Immature natural killer cell (primary cell): ENCODE data around the gene NEURL2. TPM values are rescaled to one million over a fixed set of nuclear protein-coding genes. Genes with fewer than 3 reads are reported as not detected.
"Not testable (repeated sequence)": the region's sequence is repeated elsewhere in the genome, so short reads cannot be mapped to it uniquely, and the experiment has no call there.

Experiments
- DNase-seq, 3 donors: peaks; one replicate each; pipeline ENCODE4 v3.0.0; 2022; ENCODE audit warnings: mixed read lengths in 1 of 3
- H3K27ac Mint-ChIP-seq, 6 donors: one replicate each; pipeline ENCODE4 v1.8.0; 2020; ENCODE audit warnings: mixed read lengths in 6 of 6, mild to moderate bottlenecking in 5 of 6, inconsistent platforms in 4 of 6, moderate library complexity in 3 of 6
- H3K27me3 Mint-ChIP-seq, 3 donors: one replicate each; pipeline ENCODE4 v1.8.0; 2020 to 2021; ENCODE audit warnings: low read depth in 3 of 3, mild to moderate bottlenecking in 3 of 3, mixed read lengths in 3 of 3, moderate library complexity in 3 of 3, inconsistent platforms in 1 of 3
- H3K36me3 Mint-ChIP-seq, 3 donors: one replicate each; pipeline ENCODE4 v1.8.0; 2020; ENCODE audit warnings: mixed read lengths in 3 of 3, inconsistent platforms in 2 of 3, mild to moderate bottlenecking in 2 of 3
- H3K4me1 Mint-ChIP-seq, 2 donors: one replicate each; pipeline ENCODE4 v1.8.0; 2020; ENCODE audit warnings: inconsistent platforms in 2 of 2, mild to moderate bottlenecking in 2 of 2, mixed read lengths in 2 of 2, moderate library complexity in 1 of 2
- H3K4me3 Mint-ChIP-seq, 5 donors: one replicate each; pipeline ENCODE4 v1.8.0; 2020; ENCODE audit warnings: mild to moderate bottlenecking in 5 of 5, mixed read lengths in 5 of 5, inconsistent platforms in 3 of 5, moderate library complexity in 3 of 5
- H3K9me3 Mint-ChIP-seq, 6 donors: one replicate each; pipeline ENCODE4 v1.8.0; 2020; ENCODE audit warnings: mild to moderate bottlenecking in 6 of 6, mixed read lengths in 6 of 6, inconsistent platforms in 4 of 6, moderate library complexity in 3 of 6
- polyA plus RNA-seq, 3 donors: library from polyadenylated mRNA; unstranded; fragments of 300-500 nt; fragmentation: Illumina TruSeq; gene quantifications; one replicate each; pipeline ENCODE4 v1.2.3, GENCODE V29; 2021

NEURL2 gene
- 1 to 10 TPM in 2 of 3 donors, not detected in 1; 1.0 to 1.1 TPM for polyA plus RNA-seq

GRCh38 chr20:45890985-45891983 lies at the start of gene NEURL2, which contains the start of gene CTSA:
NEURL2 (minus strand) TSS chr20:45891208; CDS start chr20:45890991, 217 bp downstream.
CTSA (plus strand) TSS chr20:45891335; CDS start chr20:45891569, 234 bp downstream.
- peak within 1 kb of the TSS; percentile 62 to 85 (median 74) for H3K27ac Mint-ChIP-seq
- peak; percentile 81 to 82 (median 81) for DNase-seq
- H3K4me1 Mint-ChIP-seq: peaks cover 22 to 25% of the 10 kb centered on the region in 2 donors
- H3K4me3 Mint-ChIP-seq: peak within 1 kb of the TSS; percentile 89 to 93 (median 92)
- no peaks in the 10 kb centered on the region for H3K9me3 Mint-ChIP-seq
- peaks cover 5 to 7% (median 6%) of the 10 kb centered on the region in 3 donors for H3K36me3 Mint-ChIP-seq
- peaks cover 2 to 6% (median 3%) of the 10 kb centered on the region in 3 donors for H3K27me3 Mint-ChIP-seq

- Mint-ChIP-seq H3K9me3 (no peaks in the 10 kb centered on the region), H3K27ac (peak overlapping the region in 1 of 6 donors; percentile 34), H3K4me1 (peaks cover 42% of the 10 kb centered on the region in 2 donors), H3K36me3 (peaks cover 20 to 42% (median 21%) of the 10 kb centered on the region in 3 donors), H3K27me3 (peaks cover 0 to 7% (median 5%) of the 10 kb centered on the region in 3 donors), H3K4me3 (no peak overlapping the region)
- DNase-seq: no peak
These were observed 49.5 kb upstream of the NEURL2 start for GRCh38 chr20:45940469-45940868.

- peak overlapping the region in 2 of 6 donors; percentile 31 to 34 for H3K27ac Mint-ChIP-seq
- DNase-seq: no peak
- H3K4me3 Mint-ChIP-seq: no peak overlapping the region
- H3K9me3 Mint-ChIP-seq: no peaks in the 10 kb centered on the region
- peaks cover 4 to 9% (median 8%) of the 10 kb centered on the region in 3 donors for H3K27me3 Mint-ChIP-seq
- peaks cover 42% of the 10 kb centered on the region in 2 donors for H3K4me1 Mint-ChIP-seq
- peaks cover 20 to 41% (median 21%) of the 10 kb centered on the region in 3 donors for H3K36me3 Mint-ChIP-seq
These were observed 49.0 kb upstream of the NEURL2 start for GRCh38 chr20:45940053-45940452.

GRCh38 chr20:45938727-45939438 lies 47.9 kb upstream of the NEURL2 start:
- Mint-ChIP-seq H3K9me3 (no peaks in the 10 kb centered on the region), H3K27me3 (peaks cover 15 to 16% (median 16%) of the 10 kb centered on the region in 3 donors), H3K36me3 (peaks cover 14 to 30% (median 14%) of the 10 kb centered on the region in 3 donors), H3K27ac (peak overlapping the region in 3 of 6 donors; percentile 55 to 89 (median 79)), H3K4me1 (peaks cover 32% of the 10 kb centered on the region in 2 donors), H3K4me3 (no peak overlapping the region)
- DNase-seq: no peak

- DNase-seq: no peak
- peaks cover 12 to 25% (median 13%) of the 10 kb centered on the region in 3 donors for H3K36me3 Mint-ChIP-seq
- H3K4me1 Mint-ChIP-seq: peaks cover 34% of the 10 kb centered on the region in 2 donors
- no peaks in the 10 kb centered on the region for H3K9me3 Mint-ChIP-seq
- H3K4me3 Mint-ChIP-seq: peak overlapping the region in 4 of 5 donors; percentile 38 to 64 (median 52)
- H3K27me3 Mint-ChIP-seq: peaks cover 17 to 19% (median 19%) of the 10 kb centered on the region in 3 donors
- peak overlapping the region in 5 of 6 donors; percentile 55 to 89 (median 78) for H3K27ac Mint-ChIP-seq
These were observed 46.8 kb upstream of the NEURL2 start for GRCh38 chr20:45937765-45938164.

GRCh38 chr20:45935416-45936046 lies 44.5 kb upstream of the NEURL2 start:
- peak overlapping the region; percentile 91 to 96 (median 94) for H3K4me3 Mint-ChIP-seq
- H3K4me1 Mint-ChIP-seq: peaks cover 34% of the 10 kb centered on the region in 2 donors
- peaks cover 12 to 25% (median 13%) of the 10 kb centered on the region in 3 donors for H3K36me3 Mint-ChIP-seq
- no peak for DNase-seq
- peaks cover 17 to 19% (median 19%) of the 10 kb centered on the region in 3 donors for H3K27me3 Mint-ChIP-seq
- peak overlapping the region; percentile 94 to 97 (median 96) for H3K27ac Mint-ChIP-seq
- H3K9me3 Mint-ChIP-seq: no peaks in the 10 kb centered on the region

- peaks cover 9 to 19% (median 11%) of the 10 kb centered on the region in 3 donors for H3K36me3 Mint-ChIP-seq
- peaks cover 17 to 19% (median 19%) of the 10 kb centered on the region in 3 donors for H3K27me3 Mint-ChIP-seq
- peaks cover 34% of the 10 kb centered on the region in 2 donors for H3K4me1 Mint-ChIP-seq
- H3K9me3 Mint-ChIP-seq: no peaks in the 10 kb centered on the region
- DNase-seq: peak; percentile 99
- peak within 1 kb of the TSS; percentile 93 to 97 (median 96) for H3K4me3 Mint-ChIP-seq
- H3K27ac Mint-ChIP-seq: peak within 1 kb of the TSS; percentile 94 to 98 (median 97)
These were observed 43.8 kb upstream of the NEURL2 start, which contains the start of gene PCIF1 for GRCh38 chr20:45934586-45935415. PCIF1 (plus strand) TSS chr20:45934683; CDS start chr20:45939000, 4,317 bp downstream.

GRCh38 chr20:45934046-45934585 lies 43.1 kb upstream of the NEURL2 start:
- Mint-ChIP-seq H3K27me3 (peaks cover 17 to 19% (median 19%) of the 10 kb centered on the region in 3 donors), H3K4me3 (peak overlapping the region; percentile 93 to 97 (median 96)), H3K9me3 (no peaks in the 10 kb centered on the region), H3K27ac (peak overlapping the region; percentile 94 to 98 (median 97)), H3K4me1 (peaks cover 34% of the 10 kb centered on the region in 2 donors), H3K36me3 (peaks cover 4 to 12% (median 5%) of the 10 kb centered on the region in 3 donors)
- no peak for DNase-seq

- H3K4me1 Mint-ChIP-seq: peaks cover 32 to 33% of the 10 kb centered on the region in 2 donors
- H3K36me3 Mint-ChIP-seq: peaks cover 4 to 9% (median 5%) of the 10 kb centered on the region in 3 donors
- H3K4me3 Mint-ChIP-seq: peak overlapping the region; percentile 93 to 97 (median 96)
These were observed 42.4 kb upstream of the NEURL2 start for GRCh38 chr20:45933266-45934045.

GRCh38 chr20:45931680-45932079 lies 40.7 kb upstream of the NEURL2 start:
- DNase-seq, H3K27ac Mint-ChIP-seq, H3K9me3 Mint-ChIP-seq, H3K36me3 Mint-ChIP-seq, H3K4me3 Mint-ChIP-seq: not testable (repeated sequence)
- Mint-ChIP-seq H3K4me1 (peaks cover 18 to 20% of the 10 kb centered on the region in 2 donors), H3K27me3 (peaks cover 17 to 19% (median 17%) of the 10 kb centered on the region in 3 donors)

More at GRCh38 chr20:45933266-45934045, 42.4 kb upstream of the NEURL2 start:
- peak; percentile 47 to 52 (median 49) for DNase-seq
- Mint-ChIP-seq H3K27me3 (peaks cover 17 to 19% (median 19%) of the 10 kb centered on the region in 3 donors), H3K9me3 (no peaks in the 10 kb centered on the region), H3K27ac (peak overlapping the region; percentile 94 to 98 (median 97))
